ENCODE results near the gene HAND2. TPM values are rescaled to one million over a fixed set of nuclear protein-coding genes. Genes with fewer than 3 reads are reported as not detected.

HAND2 gene
- total RNA-seq, 1 donor from 2014 or later: not detected

DNA sequence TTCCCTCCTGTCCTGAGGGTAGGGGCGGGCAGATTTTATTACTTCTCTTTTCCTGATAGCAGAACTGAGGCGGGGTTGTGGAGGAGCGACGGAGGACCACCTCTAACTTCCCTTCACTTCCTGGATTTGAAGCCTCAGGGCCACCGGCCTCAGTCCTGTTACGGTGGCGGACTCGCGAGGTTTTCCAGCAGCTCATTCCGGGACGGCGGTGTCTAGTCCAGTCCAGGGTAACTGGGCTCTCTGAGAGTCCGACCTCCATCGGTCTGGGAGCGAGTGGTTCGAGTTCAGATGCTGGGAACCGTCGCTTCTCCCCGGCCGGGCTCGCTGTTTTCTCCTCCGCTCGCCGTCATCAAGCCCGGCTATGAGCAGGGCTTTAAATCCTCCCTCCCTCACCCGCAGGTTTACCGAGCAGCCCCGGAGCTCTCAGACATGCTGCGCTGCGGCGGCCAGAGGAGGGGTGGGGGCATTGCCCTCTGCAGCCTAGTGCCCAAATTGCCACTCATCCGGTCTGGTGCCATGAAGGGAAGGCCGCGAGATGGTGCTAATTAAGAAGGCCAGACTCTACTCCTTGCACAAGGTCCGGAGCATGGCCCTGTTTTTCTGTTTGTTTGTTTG, 23.3 kb downstream of the HAND2 start:
- peaks cover 13% of the 10 kb centered on the region for H3K9me3 ChIP-seq (ENCODE audit: insufficient read depth, low read depth, low read length)
- peaks cover 92% of the 10 kb centered on the region for H3K27me3 Mint-ChIP-seq (ENCODE audit: low read depth, unreplicated experiment)
- H3K4me3 ChIP-seq (ENCODE audit: insufficient read depth, low read depth, low read length): peak overlapping the region; percentile 35
- H3K36me3 Mint-ChIP-seq (ENCODE audit: low read depth, unreplicated experiment): peaks cover 4% of the 10 kb centered on the region
- no peak overlapping the region for H3K4me3 Mint-ChIP-seq (ENCODE audit: unreplicated experiment)
- H3K4me2 ChIP-seq (ENCODE audit: low read length): peak overlapping the region; percentile 75
- no peak overlapping the region for H3K27ac ChIP-seq (ENCODE audit: low read depth, low read length)
- H3K9me3 Mint-ChIP-seq (ENCODE audit: unreplicated experiment): peaks cover 38% of the 10 kb centered on the region
- H3K79me2 ChIP-seq (ENCODE audit: insufficient read depth, low read length): no peaks in the 10 kb centered on the region
- DNase-seq (ENCODE audit: low read depth): no peak
- peaks cover 2% of the 10 kb centered on the region for H3K4me1 ChIP-seq (ENCODE audit: insufficient read depth, low read length)
- no peaks in the 10 kb centered on the region for H3K4me1 Mint-ChIP-seq (ENCODE audit: low read depth, unreplicated experiment)
- FAIRE-seq: no peak
- H3K9ac ChIP-seq (ENCODE audit: low read length): no peak overlapping the region
- peaks cover 80% of the 10 kb centered on the region for H3K27me3 ChIP-seq (ENCODE audit: insufficient read depth, low read length)
- no peaks in the 10 kb centered on the region for H4K20me1 ChIP-seq (ENCODE audit: insufficient read depth, low read length)
- H3K27ac Mint-ChIP-seq (ENCODE audit: unreplicated experiment): no peak overlapping the region
- TF ChIP-seq CTCF (IDR thresholded peaks at IDR 0.05; ENCODE audit: insufficient read depth, low read depth, low read length) (no peak), EZH2 (IDR thresholded peaks at IDR 0.05; ENCODE audit: insufficient read depth, low read length) (no peak)
- no peaks in the 10 kb centered on the region for H3K36me3 ChIP-seq (ENCODE audit: insufficient read depth, low read length)
- H2AFZ ChIP-seq (ENCODE audit: low read depth, low read length): peak overlapping the region; percentile 70

GRCh38 chr4:173505924-173506518, 24.0 kb downstream of the HAND2 start:
- Histone ChIP-seq H4K20me1 (ENCODE audit: insufficient read depth, low read length) (no peaks in the 10 kb centered on the region), H3K27ac (ENCODE audit: low read depth, low read length) (no peak overlapping the region), H3K4me1 (ENCODE audit: insufficient read depth, low read length) (peaks cover 5% of the 10 kb centered on the region), H3K79me2 (ENCODE audit: insufficient read depth, low read length) (no peaks in the 10 kb centered on the region), H3K4me3 (ENCODE audit: insufficient read depth, low read depth, low read length) (no peak overlapping the region), H3K9ac (ENCODE audit: low read length) (no peak overlapping the region), H3K27me3 (ENCODE audit: insufficient read depth, low read length) (peaks cover 81% of the 10 kb centered on the region), H3K4me2 (ENCODE audit: low read length) (peak overlapping the region; percentile 75), H3K36me3 (ENCODE audit: insufficient read depth, low read length) (no peaks in the 10 kb centered on the region), H2AFZ (ENCODE audit: low read depth, low read length) (peak overlapping the region; percentile 70), H3K9me3 (ENCODE audit: insufficient read depth, low read depth, low read length) (peaks cover 13% of the 10 kb centered on the region)
- H3K4me3 Mint-ChIP-seq (ENCODE audit: unreplicated experiment): no peak overlapping the region
- TF ChIP-seq EZH2 (IDR thresholded peaks at IDR 0.05; ENCODE audit: insufficient read depth, low read length) (no peak), CTCF (IDR thresholded peaks at IDR 0.05; ENCODE audit: insufficient read depth, low read depth, low read length) (peak; percentile 52)
- H3K27ac Mint-ChIP-seq (ENCODE audit: unreplicated experiment): no peak overlapping the region
- no peak for FAIRE-seq
- no peaks in the 10 kb centered on the region for H3K4me1 Mint-ChIP-seq (ENCODE audit: low read depth, unreplicated experiment)
- peaks cover 5% of the 10 kb centered on the region for H3K36me3 Mint-ChIP-seq (ENCODE audit: low read depth, unreplicated experiment)
- H3K9me3 Mint-ChIP-seq (ENCODE audit: unreplicated experiment): peaks cover 40% of the 10 kb centered on the region
- H3K27me3 Mint-ChIP-seq (ENCODE audit: low read depth, unreplicated experiment): peaks cover 92% of the 10 kb centered on the region
- DNase-seq (ENCODE audit: low read depth): no peak

DNA sequence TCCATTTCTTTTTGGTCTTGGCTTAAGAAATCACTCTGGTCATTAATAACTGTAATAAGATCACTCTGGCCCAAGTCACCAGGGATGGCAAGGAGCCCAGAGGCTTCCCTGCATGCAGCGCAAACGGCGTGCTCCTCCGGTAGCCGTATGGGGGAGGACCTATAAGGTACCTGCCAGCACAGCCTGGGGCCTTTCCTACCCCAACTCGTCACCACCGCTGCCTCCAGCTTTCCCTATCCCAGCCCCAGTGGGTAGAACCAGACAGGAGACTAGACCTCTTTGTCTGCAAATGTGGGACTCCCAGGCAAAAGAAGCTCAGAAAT, 25.9 kb downstream of the HAND2 start:
- peaks cover 43% of the 10 kb centered on the region for H3K9me3 Mint-ChIP-seq (ENCODE audit: unreplicated experiment)
- Histone ChIP-seq H3K9me3 (ENCODE audit: insufficient read depth, low read depth, low read length) (peaks cover 24% of the 10 kb centered on the region), H3K79me2 (ENCODE audit: insufficient read depth, low read length) (no peaks in the 10 kb centered on the region), H3K4me3 (ENCODE audit: insufficient read depth, low read depth, low read length) (no peak overlapping the region), H3K27me3 (ENCODE audit: insufficient read depth, low read length) (peaks cover 88% of the 10 kb centered on the region), H3K36me3 (ENCODE audit: insufficient read depth, low read length) (no peaks in the 10 kb centered on the region), H3K27ac (ENCODE audit: low read depth, low read length) (no peak overlapping the region), H4K20me1 (ENCODE audit: insufficient read depth, low read length) (no peaks in the 10 kb centered on the region), H3K4me1 (ENCODE audit: insufficient read depth, low read length) (peaks cover 7% of the 10 kb centered on the region), H3K4me2 (ENCODE audit: low read length) (no peak overlapping the region), H2AFZ (ENCODE audit: low read depth, low read length) (no peak overlapping the region), H3K9ac (ENCODE audit: low read length) (no peak overlapping the region)
- H3K27ac Mint-ChIP-seq (ENCODE audit: unreplicated experiment): no peak overlapping the region
- TF ChIP-seq EZH2 (IDR thresholded peaks at IDR 0.05; ENCODE audit: insufficient read depth, low read length) (no peak), CTCF (IDR thresholded peaks at IDR 0.05; ENCODE audit: insufficient read depth, low read depth, low read length) (no peak)
- H3K4me1 Mint-ChIP-seq (ENCODE audit: low read depth, unreplicated experiment): no peaks in the 10 kb centered on the region
- H3K36me3 Mint-ChIP-seq (ENCODE audit: low read depth, unreplicated experiment): peaks cover 5% of the 10 kb centered on the region
- H3K27me3 Mint-ChIP-seq (ENCODE audit: low read depth, unreplicated experiment): peaks cover 95% of the 10 kb centered on the region
- DNase-seq (ENCODE audit: low read depth) (no peak), FAIRE-seq (no peak)
- no peak overlapping the region for H3K4me3 Mint-ChIP-seq (ENCODE audit: unreplicated experiment)
